Measurements from ENCODE around the gene SRMS.

Gene SRMS

GRCh38 chr20:63588641-63589041 lies 41.1 kb upstream of the SRMS start:
- peak overlapping the region; percentile 44; the same call in 1 of the 2 replicates for H3K27ac ChIP-seq (ENCODE audit: low read depth, low read length)
- no peaks in the 10 kb centered on the region for H3K27me3 ChIP-seq (ENCODE audit: control insufficient read depth, insufficient read depth, low read length)
- H3K4me3 ChIP-seq (ENCODE audit: low read depth, low read length) = no peak overlapping the region
- H3K9me3 ChIP-seq (ENCODE audit: control insufficient read depth, insufficient read depth, low read depth, low read length) = no peaks in the 10 kb centered on the region
- H3K36me3 ChIP-seq (ENCODE audit: control insufficient read depth, insufficient read depth, low read length) = peaks cover 42% of the 10 kb centered on the region
- peaks cover 6% of the 10 kb centered on the region; the same call in 1 of the 2 replicates for H3K4me1 ChIP-seq (ENCODE audit: control insufficient read depth, insufficient read depth, low read length)
- H3K9ac ChIP-seq (ENCODE audit: low read length) = peak overlapping the region; percentile 24

- Histone ChIP-seq H3K4me3 (ENCODE audit: low read depth, low read length) (no peak overlapping the region), H3K27me3 (ENCODE audit: control insufficient read depth, insufficient read depth, low read length) (no peaks in the 10 kb centered on the region), H3K9me3 (ENCODE audit: control insufficient read depth, insufficient read depth, low read depth, low read length) (no peaks in the 10 kb centered on the region), H3K36me3 (ENCODE audit: control insufficient read depth, insufficient read depth, low read length) (peaks cover 42% of the 10 kb centered on the region), H3K4me1 (ENCODE audit: control insufficient read depth, insufficient read depth, low read length) (peaks cover 6% of the 10 kb centered on the region; the same call in 1 of the 2 replicates), H3K27ac (ENCODE audit: low read depth, low read length) (no peak overlapping the region), H3K9ac (ENCODE audit: low read length) (peak overlapping the region; percentile 24)
Measured at GRCh38 chr20:63587776-63588591, 40.4 kb upstream of the SRMS start.

- Histone ChIP-seq H3K9ac (ENCODE audit: low read length) (no peak overlapping the region), H3K27me3 (ENCODE audit: control insufficient read depth, insufficient read depth, low read length) (no peaks in the 10 kb centered on the region), H3K27ac (ENCODE audit: low read depth, low read length) (no peak overlapping the region), H3K4me1 (ENCODE audit: control insufficient read depth, insufficient read depth, low read length) (peaks cover 6% of the 10 kb centered on the region; the same call in 1 of the 2 replicates), H3K4me3 (ENCODE audit: low read depth, low read length) (no peak overlapping the region), H3K9me3 (ENCODE audit: control insufficient read depth, insufficient read depth, low read depth, low read length) (no peaks in the 10 kb centered on the region), H3K36me3 (ENCODE audit: control insufficient read depth, insufficient read depth, low read length) (peaks cover 38% of the 10 kb centered on the region)
Measured at GRCh38 chr20:63587256-63587655, 39.7 kb upstream of the SRMS start.

- Histone ChIP-seq H3K4me3 (ENCODE audit: low read depth, low read length) (no peak overlapping the region), H3K4me1 (ENCODE audit: control insufficient read depth, insufficient read depth, low read length) (peaks cover 6% of the 10 kb centered on the region; the same call in 1 of the 2 replicates), H3K9ac (ENCODE audit: low read length) (no peak overlapping the region), H3K9me3 (ENCODE audit: control insufficient read depth, insufficient read depth, low read depth, low read length) (no peaks in the 10 kb centered on the region), H3K36me3 (ENCODE audit: control insufficient read depth, insufficient read depth, low read length) (peaks cover 33% of the 10 kb centered on the region), H3K27ac (ENCODE audit: low read depth, low read length) (no peak overlapping the region), H3K27me3 (ENCODE audit: control insufficient read depth, insufficient read depth, low read length) (no peaks in the 10 kb centered on the region)
Measured at GRCh38 chr20:63586797-63587196, 39.2 kb upstream of the SRMS start.

DNA sequence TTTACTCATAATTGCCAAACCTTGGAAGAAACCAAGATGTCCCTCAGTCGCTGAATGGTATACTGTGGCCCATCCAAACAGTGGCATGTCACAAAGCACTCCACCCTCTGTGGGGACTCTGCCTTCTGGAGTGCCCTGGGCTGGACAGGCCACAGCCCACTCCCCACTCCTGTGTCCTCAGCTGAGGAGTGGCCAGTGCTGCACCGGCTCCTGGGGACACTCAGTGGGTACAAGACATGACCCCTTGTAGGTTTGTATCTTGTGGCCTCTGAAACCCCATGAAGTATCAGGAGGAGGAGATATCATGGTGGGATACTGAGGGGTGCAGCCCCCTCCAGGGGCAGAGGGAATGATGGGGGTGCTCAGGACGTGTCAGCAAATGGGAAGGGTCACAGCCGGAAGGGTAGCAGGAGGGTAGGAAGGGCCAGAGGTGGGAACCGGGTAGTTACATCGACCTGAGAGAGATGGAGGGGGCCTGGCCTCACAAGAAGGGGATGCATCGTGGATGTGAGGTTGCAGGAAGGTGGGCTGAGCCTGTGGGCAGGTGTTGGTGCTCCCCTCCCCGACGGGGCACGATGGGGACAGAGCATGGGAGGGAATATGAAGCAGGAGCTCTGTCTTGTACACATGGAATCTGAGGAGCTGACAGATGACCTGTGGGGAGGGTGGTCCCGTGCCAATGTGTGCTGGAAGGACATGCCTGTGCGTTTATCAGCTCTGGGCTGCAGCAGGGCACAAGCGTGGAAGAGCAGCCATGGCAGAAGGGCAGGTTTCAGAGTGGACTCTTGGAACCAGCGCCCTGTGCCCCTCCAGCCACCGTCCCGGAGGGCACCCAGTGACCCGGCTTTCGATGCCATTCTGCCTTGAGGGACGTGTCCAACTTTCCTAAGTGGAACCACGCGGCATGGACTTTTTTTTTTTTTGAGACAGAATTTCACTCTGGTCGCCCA lies 38.3 kb upstream of the SRMS start:
- Histone ChIP-seq H3K9ac (ENCODE audit: low read length) (no peak overlapping the region), H3K27ac (ENCODE audit: low read depth, low read length) (no peak overlapping the region), H3K27me3 (ENCODE audit: control insufficient read depth, insufficient read depth, low read length) (no peaks in the 10 kb centered on the region), H3K9me3 (ENCODE audit: control insufficient read depth, insufficient read depth, low read depth, low read length) (no peaks in the 10 kb centered on the region), H3K4me1 (ENCODE audit: control insufficient read depth, insufficient read depth, low read length) (peaks cover 6% of the 10 kb centered on the region; the same call in 1 of the 2 replicates), H3K4me3 (ENCODE audit: low read depth, low read length) (no peak overlapping the region), H3K36me3 (ENCODE audit: control insufficient read depth, insufficient read depth, low read length) (peaks cover 27% of the 10 kb centered on the region)

DNA sequence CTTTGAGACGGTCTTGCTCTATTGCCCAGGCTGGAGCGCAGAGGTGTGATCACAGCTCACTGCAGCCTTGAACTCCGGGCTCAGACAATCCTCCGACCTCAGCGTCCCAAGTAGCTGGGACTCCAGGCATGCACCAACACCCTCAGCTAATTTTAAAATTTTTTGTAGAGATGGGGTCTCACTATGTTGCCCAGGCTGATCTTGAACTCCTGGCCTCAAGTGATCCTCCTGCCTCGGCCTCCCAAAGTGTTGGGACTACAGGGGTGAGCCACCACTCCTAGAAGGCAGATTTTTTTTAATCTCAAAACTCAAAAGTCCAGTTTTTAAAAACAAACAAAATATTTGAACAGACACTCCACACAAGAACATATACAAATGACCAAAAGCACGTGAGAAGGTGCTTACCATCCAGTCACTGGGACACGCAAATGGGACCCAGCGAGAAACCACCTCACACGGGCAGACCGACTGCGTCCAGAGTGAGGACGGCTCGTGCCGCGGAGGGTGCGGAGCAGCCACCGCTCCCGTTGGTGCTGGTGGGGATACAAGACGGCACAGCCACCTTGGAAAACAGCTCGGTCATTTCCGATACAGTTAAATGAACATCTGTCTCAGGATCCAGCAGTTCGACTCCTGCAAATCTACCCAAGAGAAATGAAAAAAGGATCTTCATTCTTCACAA lies 35.0 kb upstream of the SRMS start:
- no peaks in the 10 kb centered on the region for H3K27me3 ChIP-seq (ENCODE audit: control insufficient read depth, insufficient read depth, low read length)
- H3K27ac ChIP-seq (ENCODE audit: low read depth, low read length) = no peak overlapping the region
- H3K4me1 ChIP-seq (ENCODE audit: control insufficient read depth, insufficient read depth, low read length) = no peaks in the 10 kb centered on the region; the same call in 1 of the 2 replicates
- no peaks in the 10 kb centered on the region for H3K9me3 ChIP-seq (ENCODE audit: control insufficient read depth, insufficient read depth, low read depth, low read length)
- no peaks in the 10 kb centered on the region for H3K36me3 ChIP-seq (ENCODE audit: control insufficient read depth, insufficient read depth, low read length)
- H3K4me3 ChIP-seq (ENCODE audit: low read depth, low read length) = no peak overlapping the region
- H3K9ac ChIP-seq (ENCODE audit: low read length) = no peak overlapping the region

DNA sequence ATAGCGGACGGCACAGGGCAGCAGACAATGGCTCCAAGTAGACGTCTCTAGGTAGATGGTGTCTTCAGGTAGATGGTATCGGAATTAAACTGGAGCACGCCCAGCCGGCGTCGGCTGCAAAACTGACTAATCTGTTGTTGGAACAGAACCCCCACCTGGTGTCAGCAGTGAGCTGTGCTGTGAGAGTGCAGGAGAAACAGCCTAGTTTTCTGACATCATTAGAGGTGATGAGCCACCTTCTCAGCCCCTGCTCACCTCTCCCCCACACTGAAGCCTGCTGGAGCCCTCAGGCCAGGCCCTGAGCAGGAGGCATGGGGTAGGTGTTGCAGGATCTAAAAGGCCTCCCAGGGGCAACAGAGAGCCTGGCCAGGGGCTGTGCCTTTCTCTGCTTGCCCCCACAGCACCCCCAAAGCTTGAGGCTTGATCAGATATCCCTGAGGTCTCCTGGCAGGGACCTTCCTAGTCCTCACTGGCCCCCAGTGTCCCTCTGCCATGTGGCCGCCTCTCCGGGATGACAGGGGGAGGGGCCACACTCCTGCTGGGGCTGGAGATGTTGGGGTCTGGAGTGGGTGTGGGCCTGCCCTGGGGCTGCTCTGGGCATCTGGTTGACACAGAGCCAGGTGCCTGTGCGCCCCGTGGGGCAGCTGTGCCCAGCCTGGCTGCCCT lies 33.4 kb upstream of the SRMS start:
- H3K4me1 ChIP-seq (ENCODE audit: control insufficient read depth, insufficient read depth, low read length) = no peaks in the 10 kb centered on the region; the same call in 1 of the 2 replicates
- no peaks in the 10 kb centered on the region for H3K9me3 ChIP-seq (ENCODE audit: control insufficient read depth, insufficient read depth, low read depth, low read length)
- H3K27ac ChIP-seq (ENCODE audit: low read depth, low read length) = no peak overlapping the region
- no peaks in the 10 kb centered on the region for H3K36me3 ChIP-seq (ENCODE audit: control insufficient read depth, insufficient read depth, low read length)
- H3K9ac ChIP-seq (ENCODE audit: low read length) = no peak overlapping the region
- H3K27me3 ChIP-seq (ENCODE audit: control insufficient read depth, insufficient read depth, low read length) = no peaks in the 10 kb centered on the region
- no peak overlapping the region for H3K4me3 ChIP-seq (ENCODE audit: low read depth, low read length)

- H3K9ac ChIP-seq (ENCODE audit: low read length) = no peak overlapping the region
- no peak overlapping the region for H3K27ac ChIP-seq (ENCODE audit: low read depth, low read length)
- peaks cover 5% of the 10 kb centered on the region for H3K4me1 ChIP-seq (ENCODE audit: control insufficient read depth, insufficient read depth, low read length)
- H3K36me3 ChIP-seq (ENCODE audit: control insufficient read depth, insufficient read depth, low read length) = no peaks in the 10 kb centered on the region
- H3K27me3 ChIP-seq (ENCODE audit: control insufficient read depth, insufficient read depth, low read length) = no peaks in the 10 kb centered on the region
- no peaks in the 10 kb centered on the region for H3K9me3 ChIP-seq (ENCODE audit: control insufficient read depth, insufficient read depth, low read depth, low read length)
- no peak overlapping the region for H3K4me3 ChIP-seq (ENCODE audit: low read depth, low read length)
Measured at GRCh38 chr20:63579017-63579694, 31.6 kb upstream of the SRMS start.

- Histone ChIP-seq H3K27me3 (ENCODE audit: control insufficient read depth, insufficient read depth, low read length) (no peaks in the 10 kb centered on the region), H3K27ac (ENCODE audit: low read depth, low read length) (no peak overlapping the region), H3K4me1 (ENCODE audit: control insufficient read depth, insufficient read depth, low read length) (peaks cover 5% of the 10 kb centered on the region)
Measured at GRCh38 chr20:63578224-63579016, 30.9 kb upstream of the SRMS start.

More at GRCh38 chr20:63578224-63579016, 30.9 kb upstream of the SRMS start:
- H3K9me3 ChIP-seq (ENCODE audit: control insufficient read depth, insufficient read depth, low read depth, low read length) = no peaks in the 10 kb centered on the region
- no peaks in the 10 kb centered on the region for H3K36me3 ChIP-seq (ENCODE audit: control insufficient read depth, insufficient read depth, low read length)
- H3K9ac ChIP-seq (ENCODE audit: low read length) = no peak overlapping the region
- H3K4me3 ChIP-seq (ENCODE audit: low read depth, low read length) = no peak overlapping the region
